ENCODE data around the gene FNIP2. TPM values are rescaled to one million over a fixed set of nuclear protein-coding genes. Genes with fewer than 3 reads are reported as not detected.

The FNIP2 gene
- total and polyA plus RNA-seq, 2 donors (not counting 1 experiment from before 2014, with no cell fraction given), result 0.03 to 0.17 TPM

DNA sequence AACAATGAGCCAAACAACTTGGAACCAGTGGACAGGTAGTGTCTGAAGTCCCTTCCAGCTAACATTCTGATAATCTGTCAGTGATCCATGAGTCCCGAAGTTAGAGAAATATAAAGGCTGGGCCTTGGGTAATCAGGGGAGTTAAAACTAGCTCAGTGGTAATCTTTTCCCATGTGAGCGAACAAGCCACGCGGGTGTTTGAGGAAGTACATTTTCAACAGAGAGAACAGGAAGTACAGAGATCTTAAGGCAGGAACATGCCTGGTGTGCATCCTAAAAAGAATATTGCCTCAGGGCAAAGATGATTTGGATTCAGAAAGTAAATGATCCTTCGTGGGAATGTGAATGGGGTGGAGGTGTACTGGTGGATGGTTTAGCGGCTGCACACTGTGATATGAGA lies 42.9 kb downstream of the FNIP2 start:
- H3K4me2 ChIP-seq (replicated peaks; ENCODE audit: low read depth, low read length, poor library complexity, severe bottlenecking), result no peak overlapping the region
- POLR2A ChIA-PET, result no interaction called here
- CTCF ChIA-PET, result no interaction called here
- no peak overlapping the region for H3K4me3 ChIP-seq (ENCODE audit: control extremely low read depth in 1 of 5, extremely low read depth in 1 of 5, insufficient read depth in 1 of 5, low read depth in 2 of 5, low read length in 4 of 5)
- intact Hi-C loops (cut with micrococcal nuclease), result no loop called here
- peaks cover 10 to 80% (median 72%) of the 10 kb centered on the region in 4 experiments for H3K27me3 ChIP-seq (replicated peaks in 1 of 4; ENCODE audit: control extremely low read depth in 1 of 4, control insufficient read depth in 3 of 4, insufficient read depth in 4 of 4, low read length in 3 of 4)
- H3K27ac ChIP-seq (ENCODE audit: low read length in 2 of 2), result no peak overlapping the region
- H2AFZ ChIP-seq (ENCODE audit: insufficient read depth, low read depth, low read length, poor library complexity, severe bottlenecking), result no peak overlapping the region
- Mint-ChIP-seq H3K27ac (no peak overlapping the region), H3K27me3 (peaks cover 70% of the 10 kb centered on the region), H3K4me3 (no peak overlapping the region), H3K9me3 (ENCODE audit: insufficient read depth) (no peaks in the 10 kb centered on the region), H3K4me1 (peaks cover 22% of the 10 kb centered on the region)
- WGBS (ENCODE audit: insufficient coverage), result 0% methylated on average over 4 of the region's 6 CpGs
- TF ChIP-seq EZH2 (IDR thresholded peaks at IDR 0.05; ENCODE audit: borderline replicate concordance, insufficient read depth, low read depth, low read length, poor library complexity, severe bottlenecking), result no peak
- TF ChIP-seq, protein P1, sequence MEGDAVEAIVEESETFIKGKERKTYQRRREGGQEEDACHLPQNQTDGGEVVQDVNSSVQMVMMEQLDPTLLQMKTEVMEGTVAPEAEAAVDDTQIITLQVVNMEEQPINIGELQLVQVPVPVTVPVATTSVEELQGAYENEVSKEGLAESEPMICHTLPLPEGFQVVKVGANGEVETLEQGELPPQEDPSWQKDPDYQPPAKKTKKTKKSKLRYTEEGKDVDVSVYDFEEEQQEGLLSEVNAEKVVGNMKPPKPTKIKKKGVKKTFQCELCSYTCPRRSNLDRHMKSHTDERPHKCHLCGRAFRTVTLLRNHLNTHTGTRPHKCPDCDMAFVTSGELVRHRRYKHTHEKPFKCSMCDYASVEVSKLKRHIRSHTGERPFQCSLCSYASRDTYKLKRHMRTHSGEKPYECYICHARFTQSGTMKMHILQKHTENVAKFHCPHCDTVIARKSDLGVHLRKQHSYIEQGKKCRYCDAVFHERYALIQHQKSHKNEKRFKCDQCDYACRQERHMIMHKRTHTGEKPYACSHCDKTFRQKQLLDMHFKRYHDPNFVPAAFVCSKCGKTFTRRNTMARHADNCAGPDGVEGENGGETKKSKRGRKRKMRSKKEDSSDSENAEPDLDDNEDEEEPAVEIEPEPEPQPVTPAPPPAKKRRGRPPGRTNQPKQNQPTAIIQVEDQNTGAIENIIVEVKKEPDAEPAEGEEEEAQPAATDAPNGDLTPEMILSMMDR (IDR thresholded peaks at IDR 0.05), result no peak
- no peak for ATAC-seq (ENCODE audit: low read depth)
- H3K79me2 ChIP-seq (ENCODE audit: control insufficient read depth, insufficient read depth, low read length), result no peaks in the 10 kb centered on the region
- no peaks in the 10 kb centered on the region for H4K20me1 ChIP-seq (ENCODE audit: control insufficient read depth, insufficient read depth, low read length, poor library complexity, severe bottlenecking)
- H3K36me3 ChIP-seq (replicated peaks in 1 of 2; ENCODE audit: control extremely low read depth in 1 of 2, control insufficient read depth in 1 of 2, extremely low read depth in 1 of 2, insufficient read depth in 2 of 2, low read length in 1 of 2), result no peaks in the 10 kb centered on the region
- H3K9ac ChIP-seq (ENCODE audit: low read length), result no peak overlapping the region
- peaks cover 0 to 10% (median 5%) of the 10 kb centered on the region in 3 donors for H3K9me3 ChIP-seq (ENCODE audit: control extremely low read depth in 1 of 3, control insufficient read depth in 2 of 3, insufficient read depth in 1 of 3, low read length in 2 of 3)
- DNase-seq, result peak; percentile 49
- H3K4me1 ChIP-seq (ENCODE audit: control insufficient read depth in 2 of 2, insufficient read depth in 2 of 2, low read length in 2 of 2), result peaks cover 20 to 23% of the 10 kb centered on the region in 2 donors

DNA sequence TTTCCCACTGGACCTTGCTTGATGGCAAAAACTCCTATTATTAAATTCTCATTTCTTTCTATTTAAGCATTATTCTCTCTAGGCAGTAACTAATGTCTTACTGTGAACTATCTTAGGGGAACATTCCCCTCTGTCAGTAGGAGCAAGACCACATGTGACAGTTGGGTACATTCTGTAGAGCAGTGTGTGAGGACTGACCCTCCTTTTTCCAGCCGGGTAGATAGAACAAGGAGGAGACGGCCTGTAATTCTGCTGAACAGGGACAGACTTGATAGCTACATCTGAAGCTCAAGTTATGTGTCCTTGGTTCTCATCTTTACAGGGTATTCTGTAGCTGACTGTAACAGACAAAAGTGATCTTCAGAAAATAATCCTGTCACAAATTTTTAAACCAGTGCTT lies 43.3 kb downstream of the FNIP2 start:
- peaks cover 22% of the 10 kb centered on the region for H3K4me1 Mint-ChIP-seq
- intact Hi-C loops (cut with micrococcal nuclease), result no loop called here
- H3K9me3 Mint-ChIP-seq (ENCODE audit: insufficient read depth), result no peaks in the 10 kb centered on the region
- peaks cover 20 to 25% of the 10 kb centered on the region in 2 donors for H3K4me1 ChIP-seq (ENCODE audit: control insufficient read depth in 2 of 2, insufficient read depth in 2 of 2, low read length in 2 of 2)
- no peaks in the 10 kb centered on the region for H3K79me2 ChIP-seq (ENCODE audit: control insufficient read depth, insufficient read depth, low read length)
- no peaks in the 10 kb centered on the region for H4K20me1 ChIP-seq (ENCODE audit: control insufficient read depth, insufficient read depth, low read length, poor library complexity, severe bottlenecking)
- no peak overlapping the region for H3K9ac ChIP-seq (ENCODE audit: low read length)
- DNase-seq (no peak), ATAC-seq (ENCODE audit: low read depth) (no peak)
- ChIA-PET POLR2A (no interaction called here), CTCF (no interaction called here)
- no peak for TF ChIP-seq EZH2 (IDR thresholded peaks at IDR 0.05; ENCODE audit: borderline replicate concordance, insufficient read depth, low read depth, low read length, poor library complexity, severe bottlenecking)
- TF ChIP-seq, protein P1 (IDR thresholded peaks at IDR 0.05), result no peak
- H3K27ac ChIP-seq (ENCODE audit: low read length in 2 of 2), result no peak overlapping the region
- no peak overlapping the region for H2AFZ ChIP-seq (ENCODE audit: insufficient read depth, low read depth, low read length, poor library complexity, severe bottlenecking)
- no peak overlapping the region for H3K4me2 ChIP-seq (replicated peaks; ENCODE audit: low read depth, low read length, poor library complexity, severe bottlenecking)
- H3K27me3 ChIP-seq (replicated peaks in 1 of 4; ENCODE audit: control extremely low read depth in 1 of 4, control insufficient read depth in 3 of 4, insufficient read depth in 4 of 4, low read length in 3 of 4), result peaks cover 9 to 78% (median 70%) of the 10 kb centered on the region in 4 experiments
- no peak overlapping the region for H3K27ac Mint-ChIP-seq
- H3K27me3 Mint-ChIP-seq, result peaks cover 73% of the 10 kb centered on the region
- H3K9me3 ChIP-seq (ENCODE audit: control extremely low read depth in 1 of 3, control insufficient read depth in 2 of 3, insufficient read depth in 1 of 3, low read length in 2 of 3), result peaks cover 0 to 10% (median 5%) of the 10 kb centered on the region in 3 donors
- H3K4me3 Mint-ChIP-seq, result no peak overlapping the region
- WGBS (ENCODE audit: insufficient coverage), result no CpG with 5 or more reads among the region's 2 CpGs
- no peaks in the 10 kb centered on the region for H3K36me3 ChIP-seq (replicated peaks in 1 of 2; ENCODE audit: control extremely low read depth in 1 of 2, control insufficient read depth in 1 of 2, extremely low read depth in 1 of 2, insufficient read depth in 2 of 2, low read length in 1 of 2)
- H3K4me3 ChIP-seq (ENCODE audit: control extremely low read depth in 1 of 5, extremely low read depth in 1 of 5, insufficient read depth in 1 of 5, low read depth in 2 of 5, low read length in 4 of 5), result no peak overlapping the region
